GM12892 (cell line): Measurements from ENCODE around the gene AFF3.

Experiments
- POLR2A ChIP-seq: IDR thresholded peaks from 2 replicates; pipeline ENCODE4 v1.6.1; 2011; ENCODE audit warnings: low read depth, low read length, control low read depth
- POLR2AphosphoS5 ChIP-seq: IDR thresholded peaks from 2 replicates; pipeline ENCODE4 v1.6.1; 2011; ENCODE audit warnings: low read depth, low read length, control low read depth

DNA sequence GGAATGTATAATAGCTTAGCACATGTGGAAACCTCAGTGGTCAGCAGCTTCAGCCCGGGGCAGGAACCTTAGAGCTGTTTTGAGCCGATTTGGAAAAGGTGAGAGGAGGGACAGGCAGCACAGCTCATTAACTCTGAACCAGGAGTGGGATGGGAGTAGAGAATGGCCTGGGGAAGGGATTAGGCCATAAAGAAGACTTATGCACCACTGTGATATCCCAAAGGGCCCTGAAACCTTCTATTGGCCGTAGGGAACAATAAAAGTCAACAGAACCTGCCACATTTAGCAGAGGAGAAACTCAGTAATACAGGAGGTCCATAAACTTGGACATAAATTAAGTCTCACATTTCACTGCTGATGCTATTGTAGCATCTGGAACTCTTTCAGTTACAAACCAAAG, 528.4 kb downstream of the AFF3 start:
- TF ChIP-seq POLR2A: no peak
- TF ChIP-seq POLR2AphosphoS5: no peak
